Small intestine (tissue), 7 donors: ENCODE data around the gene RWDD4. TPM values are rescaled to one million over a fixed set of nuclear protein-coding genes. Genes with fewer than 3 reads are reported as not detected.
A peak's percentile ranks its signal among the peaks of the same experiment; 100 is the strongest.

Experiments used
- DNase-seq, 2 donors: peaks; one replicate each; pipeline versions ENCODE4 v3.0.0 to v3.0.0-alpha.2; 2013
- FAIRE-seq: peaks from 2 replicates; lab custom pipeline; 2012; peaks lifted over from hg19 to GRCh38; lab: Jason Lieb, UNC
- H3K27ac ChIP-seq, 3 donors: one replicate each; pipeline ENCODE4 v1.5.1; 2013; ENCODE audit warnings: low read length in 2 of 3, mild to moderate bottlenecking in 2 of 3, control low read depth in 1 of 3, inconsistent platforms in 1 of 3, low read depth in 1 of 3, moderate library complexity in 1 of 3
- H3K27me3 ChIP-seq, 3 donors: one replicate each; pipeline ENCODE4 v1.6.1; 2013; ENCODE audit warnings: low read length in 3 of 3, inconsistent platforms in 1 of 3; ENCODE audit not compliant: control insufficient read depth in 3 of 3, insufficient read depth in 3 of 3
- H3K36me3 ChIP-seq, 3 donors: one replicate each; pipeline ENCODE4 v1.6.1; 2013; ENCODE audit warnings: low read length in 3 of 3, inconsistent platforms in 1 of 3, low read depth in 1 of 3, mild to moderate bottlenecking in 1 of 3, moderate library complexity in 1 of 3; ENCODE audit not compliant: control insufficient read depth in 3 of 3, insufficient read depth in 2 of 3
- H3K4me1 ChIP-seq, 3 donors: one replicate each; pipeline ENCODE4 v1.6.1; 2013; ENCODE audit warnings: low read length in 2 of 3, inconsistent platforms in 1 of 3, low read depth in 1 of 3, mild to moderate bottlenecking in 1 of 3, moderate library complexity in 1 of 3; ENCODE audit not compliant: control insufficient read depth in 3 of 3, insufficient read depth in 2 of 3
- H3K4me3 ChIP-seq, 3 donors: one replicate each; pipeline ENCODE4 v1.5.1; 2013; ENCODE audit warnings: low read length in 3 of 3, control low read depth in 1 of 3, inconsistent platforms in 1 of 3, low read depth in 1 of 3, mild to moderate bottlenecking in 1 of 3, moderate library complexity in 1 of 3
- H3K9me3 ChIP-seq, 2 donors: one replicate each; pipeline ENCODE4 v1.6.1; 2013; ENCODE audit warnings: low read depth in 1 of 2, low read length in 1 of 2; ENCODE audit not compliant: control insufficient read depth in 2 of 2, insufficient read depth in 1 of 2
- WGBS, 3 donors: extraction: QIAGEN DNeasy Blood & Tissue Kit; methylation state at CpG; one replicate each; pipeline ENCODE4 v1.1.7; 2013; 5-methylcytosine and 5-hydroxymethylcytosine counted together
- polyA plus RNA-seq, 4 donors: library from polyadenylated mRNA; stranded (reverse) in 3 of 4; unstranded in 1 of 4; fragments of 200-250 nt in 3 of 4; fragments of 120-200 nt in 1 of 4; gene quantifications; one replicate each; pipeline versions ENCODE4 v1.2.1 to v1.2.3, GENCODE V29; 2013
- donor health status: healthy with polysubstance abuse.
- donor health status: control.
- donor health status: control.
- donor health status: Bipolar disorder and iron deficiency.
- donor health status: healthy.

Gene RWDD4
- polyA plus RNA-seq, 4 donors: 10.3 to 17.8 (median 13.0) TPM

GRCh38 chr4:183610033-183610432 is 49.0 kb downstream of the RWDD4 start:
- no peaks in the 10 kb centered on the region for H3K9me3 ChIP-seq
- no peaks in the 10 kb centered on the region for H3K27me3 ChIP-seq
- FAIRE-seq: no peak
- peaks cover 0 to 3% (median 0%) of the 10 kb centered on the region in 3 donors for H3K36me3 ChIP-seq
- H3K4me3 ChIP-seq: no peak overlapping the region
- H3K27ac ChIP-seq: peak overlapping the region in 1 of 3 donors; percentile 47
- WGBS, 3 donors: 78 to 87% (median 85%) methylated on average over 2 of the region's 2 CpGs
- H3K4me1 ChIP-seq: peaks cover 0 to 6% (median 0%) of the 10 kb centered on the region in 3 donors
- DNase-seq: peak in 1 of 2 donors; percentile 25

- FAIRE-seq (no peak), DNase-seq (no peak)
- Histone ChIP-seq H3K27me3 (no peaks in the 10 kb centered on the region), H3K36me3 (peaks cover 0 to 3% (median 0%) of the 10 kb centered on the region in 3 donors), H3K4me3 (no peak overlapping the region), H3K4me1 (peaks cover 0 to 6% (median 0%) of the 10 kb centered on the region in 3 donors), H3K27ac (no peak overlapping the region), H3K9me3 (no peaks in the 10 kb centered on the region)
- WGBS, 3 donors: 87 to 90% (median 89%) methylated on average over 7 to 9 of the region's 9 CpGs
These were observed 49.8 kb downstream of the RWDD4 start for GRCh38 chr4:183609151-183609550.

- no peak overlapping the region for H3K27ac ChIP-seq
- DNase-seq (no peak), FAIRE-seq (no peak)
- H3K9me3 ChIP-seq: no peaks in the 10 kb centered on the region
- peaks cover 0 to 3% (median 0%) of the 10 kb centered on the region in 3 donors for H3K36me3 ChIP-seq
- H3K4me3 ChIP-seq: no peak overlapping the region
- H3K27me3 ChIP-seq: no peaks in the 10 kb centered on the region
- 72 to 91% (median 84%) methylated on average over 4 of the region's 4 CpGs for WGBS, 3 donors
- peaks cover 0 to 6% (median 0%) of the 10 kb centered on the region in 3 donors for H3K4me1 ChIP-seq
These were observed 51.1 kb downstream of the RWDD4 start for GRCh38 chr4:183607894-183608293.

- DNase-seq (peak in 1 of 2 donors; percentile 27), FAIRE-seq (no peak)
- 59 to 60% (median 60%) methylated on average over 6 of the region's 6 CpGs for WGBS, 3 donors
- Histone ChIP-seq H3K36me3 (no peaks in the 10 kb centered on the region), H3K4me3 (no peak overlapping the region), H3K27ac (no peak overlapping the region), H3K27me3 (no peaks in the 10 kb centered on the region), H3K9me3 (no peaks in the 10 kb centered on the region), H3K4me1 (no peaks in the 10 kb centered on the region)
These were observed 56.4 kb downstream of the RWDD4 start for GRCh38 chr4:183602557-183603027.

- no peak for FAIRE-seq
- Histone ChIP-seq H3K4me3 (no peak overlapping the region), H3K27me3 (no peaks in the 10 kb centered on the region), H3K27ac (no peak overlapping the region), H3K4me1 (peaks cover 0 to 8% (median 0%) of the 10 kb centered on the region in 3 donors), H3K9me3 (no peaks in the 10 kb centered on the region), H3K36me3 (no peaks in the 10 kb centered on the region)
- DNase-seq: no peak
- WGBS, 3 donors: 64 to 82% (median 72%) methylated on average over 1 of the region's 1 CpG
These were observed 57.6 kb downstream of the RWDD4 start for GRCh38 chr4:183601381-183601780.

- no peaks in the 10 kb centered on the region for H3K36me3 ChIP-seq
- H3K4me1 ChIP-seq: peaks cover 0 to 14% (median 0%) of the 10 kb centered on the region in 3 donors
- FAIRE-seq: no peak
- H3K27me3 ChIP-seq: no peaks in the 10 kb centered on the region
- H3K4me3 ChIP-seq: no peak overlapping the region
- no peak for DNase-seq
- no peak overlapping the region for H3K27ac ChIP-seq
- WGBS, 3 donors: 89 to 93% (median 92%) methylated on average over 3 of the region's 3 CpGs
- no peaks in the 10 kb centered on the region for H3K9me3 ChIP-seq
These were observed 58.7 kb downstream of the RWDD4 start for GRCh38 chr4:183600189-183600685.

- Histone ChIP-seq H3K4me3 (no peak overlapping the region), H3K36me3 (no peaks in the 10 kb centered on the region), H3K9me3 (no peaks in the 10 kb centered on the region), H3K27me3 (no peaks in the 10 kb centered on the region), H3K4me1 (peaks cover 0 to 14% (median 0%) of the 10 kb centered on the region in 3 donors), H3K27ac (no peak overlapping the region)
- FAIRE-seq: no peak
- DNase-seq: peak; percentile 22 to 58
These were observed 59.3 kb downstream of the RWDD4 start for GRCh38 chr4:183599690-183600089.

GRCh38 chr4:183599284-183599683 is 59.7 kb downstream of the RWDD4 start:
- no peaks in the 10 kb centered on the region for H3K9me3 ChIP-seq
- no peaks in the 10 kb centered on the region for H3K27me3 ChIP-seq
- no peak overlapping the region for H3K27ac ChIP-seq
- no peak overlapping the region for H3K4me3 ChIP-seq
- no peak for FAIRE-seq
- H3K4me1 ChIP-seq: peaks cover 0 to 14% (median 0%) of the 10 kb centered on the region in 3 donors
- no peak for DNase-seq
- H3K36me3 ChIP-seq: no peaks in the 10 kb centered on the region
